SU-DHL-6 (cell line): ENCODE data around the gene CYB5R2.

Experiments used
- H2AFZ ChIP-seq: fragments of 200-600 bp; sonication (generic); 2 replicates; pipeline ENCODE4 v1.6.1; 2014; ENCODE audit warnings: low read depth, mild to moderate bottlenecking, moderate library complexity, mixed read lengths, antibody characterized with exemption, low read length; ENCODE audit not compliant: severe bottlenecking
- H3F3A ChIP-seq: fragments of 200-600 bp; shearing (Covaris generic); 2 replicates; pipeline ENCODE4 v1.6.0; 2016; ENCODE audit warnings: antibody characterized with exemption, mild to moderate bottlenecking; ENCODE audit not compliant: insufficient read depth
- H3K27ac ChIP-seq: fragments of 200-600 bp; sonication (generic); 2 replicates; pipeline ENCODE4 v1.5.1; 2016; ENCODE audit warnings: low read depth, mild to moderate bottlenecking, low read length, moderate library complexity, mixed read lengths
- H3K27me3 ChIP-seq: fragments of 200-600 bp; sonication (generic), shearing (Covaris generic); 2 replicates; pipeline ENCODE4 v1.6.0; 2014; ENCODE audit warnings: mild to moderate bottlenecking, low read length
- H3K36me3 ChIP-seq: fragments of 200-600 bp; sonication (generic); 2 replicates; pipeline ENCODE4 v1.6.1; 2014; ENCODE audit warnings: mild to moderate bottlenecking, low read length, mixed read lengths
- H3K4me2 ChIP-seq: fragments of 300-600, 200-600 bp; shearing (Covaris generic), sonication (generic); 2 replicates; pipeline ENCODE4 v1.6.0; 2014; ENCODE audit warnings: low read length, low read depth, mild to moderate bottlenecking; ENCODE audit not compliant: poor library complexity, severe bottlenecking
- H3K4me3 ChIP-seq: fragments of 200-600 bp; sonication (generic); 2 replicates; pipeline ENCODE4 v1.5.1; 2014; ENCODE audit warnings: antibody characterized with exemption, low read length, mild to moderate bottlenecking, mixed read lengths; ENCODE audit not compliant: insufficient read depth, poor library complexity, severe bottlenecking
- H3K79me2 ChIP-seq: fragments of 200-600 bp; sonication (generic); 2 replicates; pipeline ENCODE4 v1.6.1; 2014; ENCODE audit warnings: mild to moderate bottlenecking, low read length, moderate library complexity; ENCODE audit not compliant: insufficient read depth
- H3K9ac ChIP-seq: fragments of 200-600 bp; sonication (generic); 2 replicates; pipeline ENCODE4 v1.7.0; 2014; ENCODE audit warnings: mild to moderate bottlenecking, low read length
- H3K9me2 ChIP-seq: fragments of 200-600 bp; sonication (generic); replicated peaks from 2 replicates; pipeline ENCODE4 v1.6.1; 2014; ENCODE audit warnings: low read length; ENCODE audit not compliant: insufficient read depth
- H3K9me3 ChIP-seq: fragments of 200-600 bp; sonication (generic); 2 replicates; pipeline ENCODE4 v1.6.1; 2014; ENCODE audit warnings: low read length, mixed read lengths; ENCODE audit not compliant: insufficient read depth
- H4K20me1 ChIP-seq: fragments of 200-600 bp; sonication (generic); 2 replicates; pipeline ENCODE4 v1.6.1; 2014; ENCODE audit warnings: low read depth, mild to moderate bottlenecking, antibody characterized with exemption, low read length, moderate library complexity, mixed read lengths
- CTCF ChIP-seq: fragments of 200-600 bp; sonication (generic); IDR thresholded peaks from one replicate; pipeline ENCODE4 v1.5.1; 2017; ENCODE audit warnings: antibody characterized with exemption, mild to moderate bottlenecking, low read length, moderate library complexity; ENCODE audit not compliant: insufficient read depth, poor library complexity, severe bottlenecking
- EZH2phosphoT487 ChIP-seq: fragments of 200-600 bp; sonication (generic), shearing (Covaris generic); conservative IDR thresholded peaks from 2 replicates; pipeline ENCODE4 v1.6.1; 2018; ENCODE audit warnings: mild to moderate bottlenecking, antibody characterized with exemption, low read length, moderate library complexity, mixed read lengths

The CYB5R2 gene

GRCh38 chr11:7656704-7657103, 16.6 kb downstream of the CYB5R2 start:
- no peaks in the 10 kb centered on the region for H3K9me3 ChIP-seq
- no peaks in the 10 kb centered on the region for H4K20me1 ChIP-seq
- no peak overlapping the region for H3K4me2 ChIP-seq
- no peaks in the 10 kb centered on the region for H3K79me2 ChIP-seq
- H3K9ac ChIP-seq: no peak overlapping the region
- H3K27ac ChIP-seq: no peak overlapping the region
- no peaks in the 10 kb centered on the region for H3F3A ChIP-seq
- H3K36me3 ChIP-seq: no peaks in the 10 kb centered on the region
- H2AFZ ChIP-seq: no peak overlapping the region
- H3K9me2 ChIP-seq: no peaks in the 10 kb centered on the region
- H3K4me3 ChIP-seq: no peak overlapping the region
- H3K27me3 ChIP-seq: no peaks in the 10 kb centered on the region
- TF ChIP-seq EZH2phosphoT487: no peak
- no peak for TF ChIP-seq CTCF

GRCh38 chr11:7655253-7656217, 17.8 kb downstream of the CYB5R2 start:
- no peaks in the 10 kb centered on the region for H3K9me3 ChIP-seq
- no peak overlapping the region for H3K4me2 ChIP-seq

GRCh38 chr11:7654195-7654705, 19.1 kb downstream of the CYB5R2 start:
- H3K9me2 ChIP-seq: no peaks in the 10 kb centered on the region
- H3K27ac ChIP-seq: no peak overlapping the region
- no peaks in the 10 kb centered on the region for H4K20me1 ChIP-seq
- no peaks in the 10 kb centered on the region for H3K36me3 ChIP-seq
- no peaks in the 10 kb centered on the region for H3F3A ChIP-seq
- H3K27me3 ChIP-seq: no peaks in the 10 kb centered on the region
- H2AFZ ChIP-seq: no peak overlapping the region
- no peak overlapping the region for H3K4me2 ChIP-seq
- no peaks in the 10 kb centered on the region for H3K79me2 ChIP-seq
- no peaks in the 10 kb centered on the region for H3K9me3 ChIP-seq
- no peak overlapping the region for H3K4me3 ChIP-seq
- no peak overlapping the region for H3K9ac ChIP-seq
- TF ChIP-seq CTCF: no peak
- no peak for TF ChIP-seq EZH2phosphoT487

More at GRCh38 chr11:7655253-7656217, 17.8 kb downstream of the CYB5R2 start:
- no peak overlapping the region for H3K4me3 ChIP-seq
- TF ChIP-seq CTCF (no peak), EZH2phosphoT487 (no peak)
- H3K36me3 ChIP-seq: no peaks in the 10 kb centered on the region
- H4K20me1 ChIP-seq: no peaks in the 10 kb centered on the region
- no peaks in the 10 kb centered on the region for H3K27me3 ChIP-seq
- no peaks in the 10 kb centered on the region for H3K79me2 ChIP-seq
- H2AFZ ChIP-seq: no peak overlapping the region
- no peak overlapping the region for H3K27ac ChIP-seq
- no peaks in the 10 kb centered on the region for H3K9me2 ChIP-seq
- no peak overlapping the region for H3K9ac ChIP-seq
- no peaks in the 10 kb centered on the region for H3F3A ChIP-seq
